ENCODE results near the gene ITGAD.

- TF ChIP-seq ZFP3 (CRISPR knock-in tag; IDR thresholded peaks at IDR 0.05) (no peak), PATZ1 (CRISPR knock-in tag; IDR thresholded peaks at IDR 0.05; ENCODE audit: borderline replicate concordance) (no peak), RARB (CRISPR knock-in tag; IDR thresholded peaks at IDR 0.05) (no peak), ARNTL (CRISPR knock-in tag; IDR thresholded peaks at IDR 0.05; ENCODE audit: borderline replicate concordance, low read depth) (no peak), TOX (CRISPR knock-in tag; IDR thresholded peaks at IDR 0.05; ENCODE audit: borderline replicate concordance) (no peak), ZFP30 (CRISPR knock-in tag; IDR thresholded peaks at IDR 0.05) (no peak), CREB5 (CRISPR knock-in tag; IDR thresholded peaks at IDR 0.05; ENCODE audit: low read depth) (no peak), GLIS3 (CRISPR knock-in tag; IDR thresholded peaks at IDR 0.05) (no peak), ISL1 (CRISPR knock-in tag; IDR thresholded peaks at IDR 0.05) (no peak)
Measured at GRCh38 chr16:31416371-31416770, 23.2 kb downstream of the ITGAD start.
